Measurements from ENCODE around the gene GADD45GIP1. TPM values are rescaled to one million over a fixed set of nuclear protein-coding genes. Genes with fewer than 3 reads are reported as not detected.

Gene GADD45GIP1
- polyA plus RNA-seq, 1 of the 3 experiments (the other 2 are of a cell fraction), result 91.8 TPM

- no peaks in the 10 kb centered on the region for H3K79me2 ChIP-seq (ENCODE audit: insufficient read depth)
- no peak overlapping the region for H3K4me3 ChIP-seq (ENCODE audit: low read depth in 2 of 2, low read length in 1 of 2)
- no peaks in the 10 kb centered on the region for H3K9me2 ChIP-seq
- no peak overlapping the region for H3K9ac ChIP-seq
- no peaks in the 10 kb centered on the region for H3K27me3 ChIP-seq (ENCODE audit: insufficient read depth)
- peaks cover under 1% of the 10 kb centered on the region for H3F3A ChIP-seq (replicated peaks; ENCODE audit: insufficient read depth)
- POLR2A ChIA-PET, result no interaction called here
- H4K20me1 ChIP-seq (ENCODE audit: insufficient read depth), result no peaks in the 10 kb centered on the region
- peaks cover 0 to 8% of the 10 kb centered on the region in 2 experiments; a peak in 1 of 4 replicates for H3K4me1 ChIP-seq (ENCODE audit: control insufficient read depth in 1 of 2, insufficient read depth in 2 of 2, low read depth in 1 of 2, low read length in 1 of 2)
- H3K9me3 ChIP-seq, result no peaks in the 10 kb centered on the region
- H3K4me2 ChIP-seq, result no peak overlapping the region
- no peaks in the 10 kb centered on the region for H3K36me3 ChIP-seq (replicated peaks in 1 of 2; ENCODE audit: control insufficient read depth in 1 of 2, insufficient read depth in 2 of 2, low read length in 1 of 2)
- CTCF ChIA-PET, result interaction anchor here (1.0 to 24.6 kb wide), 3 partner anchors 22 to 114 kb away, joined by 3 to 603 read pairs (median 3); no protein-coding TSS in a partner anchor
- DNase-seq, result no peak
- H2AFZ ChIP-seq (ENCODE audit: low read depth), result no peak overlapping the region
- no peak overlapping the region for H3K27ac ChIP-seq (ENCODE audit: low read depth in 2 of 2, low read length in 1 of 2)
- 71% methylated on average over 3 of the region's 3 CpGs for WGBS (ENCODE audit: low lambda C conversion rate)
- TF ChIP-seq NRF1 (IDR thresholded peaks at IDR 0.05; ENCODE audit: low read depth, low read length) (no peak), USF2 (IDR thresholded peaks at IDR 0.05; ENCODE audit: borderline replicate concordance, low read depth, low read length) (no peak), REST (IDR thresholded peaks at IDR 0.05; ENCODE audit: low read depth, low read length) (no peak), USF1 (IDR thresholded peaks at IDR 0.05; ENCODE audit: borderline replicate concordance, low read depth) (no peak), RFX5 (IDR thresholded peaks at IDR 0.05; ENCODE audit: low read length) (no peak)
Observed at GRCh38 chr19:12987190-12987589, 30.2 kb upstream of the GADD45GIP1 start.

- no peak for DNase-seq
- Histone ChIP-seq H3K36me3 (replicated peaks in 1 of 2; ENCODE audit: control insufficient read depth in 1 of 2, insufficient read depth in 2 of 2, low read length in 1 of 2) (no peaks in the 10 kb centered on the region), H4K20me1 (ENCODE audit: insufficient read depth) (no peaks in the 10 kb centered on the region), H3K79me2 (ENCODE audit: insufficient read depth) (no peaks in the 10 kb centered on the region), H3F3A (replicated peaks; ENCODE audit: insufficient read depth) (no peaks in the 10 kb centered on the region), H3K9me2 (no peaks in the 10 kb centered on the region), H2AFZ (ENCODE audit: low read depth) (no peak overlapping the region), H3K4me2 (no peak overlapping the region), H3K4me3 (ENCODE audit: low read depth in 2 of 2, low read length in 1 of 2) (no peak overlapping the region), H3K27me3 (ENCODE audit: insufficient read depth) (no peaks in the 10 kb centered on the region), H3K9ac (no peak overlapping the region), H3K27ac (ENCODE audit: low read depth in 2 of 2, low read length in 1 of 2) (no peak overlapping the region), H3K4me1 (ENCODE audit: control insufficient read depth in 1 of 2, insufficient read depth in 2 of 2, low read depth in 1 of 2, low read length in 1 of 2) (peaks cover 0 to 8% of the 10 kb centered on the region in 2 experiments; a peak in 1 of 4 replicates), H3K9me3 (no peaks in the 10 kb centered on the region)
- ChIA-PET POLR2A (no interaction called here), CTCF (interaction anchor here (1.5 to 24.6 kb wide), 5 partner anchors 10 to 114 kb away, joined by 3 to 603 read pairs (median 12); no protein-coding TSS in a partner anchor)
- WGBS (ENCODE audit: low lambda C conversion rate), result 96% methylated on average over 12 of the region's 12 CpGs
- TF ChIP-seq NRF1 (IDR thresholded peaks at IDR 0.05; ENCODE audit: low read depth, low read length), result no peak
- TF ChIP-seq TAF1 (IDR thresholded peaks at IDR 0.05; ENCODE audit: borderline replicate concordance, low read depth, low read length), result no peak
- no peak for TF ChIP-seq SMC3 (IDR thresholded peaks at IDR 0.05; ENCODE audit: low read depth, low read length)
- no peak for TF ChIP-seq RXRA (IDR thresholded peaks at IDR 0.05; ENCODE audit: borderline replicate concordance, low read depth)
- TF ChIP-seq GABPA (IDR thresholded peaks at IDR 0.05; ENCODE audit: low read depth), result no peak
- TF ChIP-seq POLR2AphosphoS5 (IDR thresholded peaks at IDR 0.05; ENCODE audit: low read depth, low read length), result no peak
- TF ChIP-seq RFX5 (IDR thresholded peaks at IDR 0.05; ENCODE audit: low read length), result no peak
- TF ChIP-seq TEAD4 (IDR thresholded peaks at IDR 0.05; ENCODE audit: borderline replicate concordance, insufficient read depth), result no peak
- TF ChIP-seq MEF2A (IDR thresholded peaks at IDR 0.05; ENCODE audit: borderline replicate concordance, low read depth), result no peak
- no peak for TF ChIP-seq CTCF (IDR thresholded peaks at IDR 0.05)
- TF ChIP-seq TCF12 (IDR thresholded peaks at IDR 0.05), result no peak
- TF ChIP-seq MXI1 (IDR thresholded peaks at IDR 0.05; ENCODE audit: low read depth, low read length), result no peak
- TF ChIP-seq IRF3 (IDR thresholded peaks at IDR 0.05; ENCODE audit: low read depth, low read length), result no peak
Observed at GRCh38 chr19:12986726-12987125, 29.7 kb upstream of the GADD45GIP1 start.
